NCI-H446 treated with DMSO at 0.1 percent for 48 hours (cell line): ENCODE results near the gene BLVRA.

Experiments
- DNase-seq: peaks from one replicate; lab custom pipeline; 2025; lab: John Stamatoyannopoulos, UW

The BLVRA gene

GRCh38 chr7:43749383-43749940 lies 9.0 kb upstream of the BLVRA start:
- DNase-seq = no peak

GRCh38 chr7:43750016-43750887 lies 8.2 kb upstream of the BLVRA start:
- no peak for DNase-seq

GRCh38 chr7:43752411-43752810 lies 6.1 kb upstream of the BLVRA start:
- DNase-seq = no peak

GRCh38 chr7:43753271-43753810 lies 5.1 kb upstream of the BLVRA start:
- DNase-seq = no peak

GRCh38 chr7:43753843-43754242 lies 4.6 kb upstream of the BLVRA start:
- DNase-seq = no peak

GRCh38 chr7:43754596-43754995 lies 3.9 kb upstream of the BLVRA start:
- no peak for DNase-seq

- DNase-seq = no peak
Observed at GRCh38 chr7:43756368-43757072, 2.0 kb upstream of the BLVRA start.

GRCh38 chr7:43757073-43757720 lies 1.3 kb upstream of the BLVRA start:
- no peak for DNase-seq

GRCh38 chr7:43758822-43759683 lies 573 bp downstream of the BLVRA start:
- DNase-seq = no peak

GRCh38 chr7:43760861-43761260 lies 2.4 kb downstream of the BLVRA start:
- DNase-seq = no peak

GRCh38 chr7:43761382-43761781 lies 2.9 kb downstream of the BLVRA start:
- DNase-seq = no peak

GRCh38 chr7:43761938-43762692 lies 3.6 kb downstream of the BLVRA start:
- no peak for DNase-seq

GRCh38 chr7:43763183-43763582 lies 4.7 kb downstream of the BLVRA start:
- no peak for DNase-seq

- DNase-seq = no peak
Observed at GRCh38 chr7:43764039-43764761, 5.7 kb downstream of the BLVRA start.

GRCh38 chr7:43764807-43765491 lies 6.5 kb downstream of the BLVRA start:
- DNase-seq = no peak

- no peak for DNase-seq
Observed at GRCh38 chr7:43766564-43766963, 8.1 kb downstream of the BLVRA start.

- DNase-seq = no peak
Observed at GRCh38 chr7:43767311-43767710, 8.8 kb downstream of the BLVRA start.

GRCh38 chr7:43768201-43768886 lies 9.9 kb downstream of the BLVRA start:
- DNase-seq = no peak

- no peak for DNase-seq
Observed at GRCh38 chr7:43768887-43769272, 10.4 kb downstream of the BLVRA start.
